Brain pericyte (primary cell): ENCODE data around the gene TAF4.
"Not testable (repeated sequence)": the region's sequence is repeated elsewhere in the genome, so short reads cannot be mapped to it uniquely, and the experiment has no call there.

ENCODE experiments used
- DNase-seq: peaks from one replicate; pipeline ENCODE4 v3.0.0-alpha.2; 2012; ENCODE audit warnings: low read depth, low spot score

The TAF4 gene

GRCh38 chr20:62003567-62004405, 61.9 kb downstream of the TAF4 start:
- no peak for DNase-seq

- no peak for DNase-seq
Measured at GRCh38 chr20:62002882-62003480, 62.7 kb downstream of the TAF4 start.

- DNase-seq = no peak
Measured at GRCh38 chr20:62001178-62001715, 64.4 kb downstream of the TAF4 start.

GRCh38 chr20:61998343-61999121, 67.1 kb downstream of the TAF4 start:
- no peak for DNase-seq

- no peak for DNase-seq
Measured at GRCh38 chr20:61997891-61998290, 67.8 kb downstream of the TAF4 start.

- no peak for DNase-seq
Measured at GRCh38 chr20:61997372-61997771, 68.3 kb downstream of the TAF4 start.

GRCh38 chr20:61994546-61994945, 71.1 kb downstream of the TAF4 start:
- DNase-seq = no peak

- DNase-seq = no peak
Measured at GRCh38 chr20:61993058-61993457, 72.6 kb downstream of the TAF4 start.

GRCh38 chr20:61991476-61991875, 74.2 kb downstream of the TAF4 start:
- DNase-seq = no peak

GRCh38 chr20:61990484-61990883, 75.2 kb downstream of the TAF4 start:
- no peak for DNase-seq

GRCh38 chr20:61989741-61990140, 75.9 kb downstream of the TAF4 start:
- no peak for DNase-seq

GRCh38 chr20:61988665-61989064, 77.0 kb downstream of the TAF4 start:
- DNase-seq = no peak

- DNase-seq = no peak
Measured at GRCh38 chr20:61986762-61987321, 78.8 kb downstream of the TAF4 start.

- DNase-seq = no peak
Measured at GRCh38 chr20:61985096-61985495, 80.6 kb downstream of the TAF4 start.

- not testable (repeated sequence) for DNase-seq
Measured at GRCh38 chr20:61984431-61984830, 81.2 kb downstream of the TAF4 start.

GRCh38 chr20:61983965-61984364, 81.7 kb downstream of the TAF4 start:
- no peak for DNase-seq

- no peak for DNase-seq
Measured at GRCh38 chr20:61982951-61983315, 82.7 kb downstream of the TAF4 start.

GRCh38 chr20:61982191-61982950, 83.3 kb downstream of the TAF4 start:
- no peak for DNase-seq

GRCh38 chr20:61981691-61982090, 84.0 kb downstream of the TAF4 start:
- DNase-seq = not testable (repeated sequence)

GRCh38 chr20:61980647-61981583, 84.8 kb downstream of the TAF4 start:
- no peak for DNase-seq
